H9 (cell line): ENCODE data around the gene HMGN4. TPM values are rescaled to one million over a fixed set of nuclear protein-coding genes. Genes with fewer than 3 reads are reported as not detected.

ENCODE experiments used
- DNase-seq: peaks from one replicate; pipeline ENCODE4 v3.0.0-alpha.2; 2017
- H2AFZ ChIP-seq: one replicate; pipeline ENCODE4 v1.6.1; 2013; ENCODE audit warnings: mild to moderate bottlenecking, low read length, control low read depth, moderate library complexity
- H2AK5ac ChIP-seq: 2 replicates; pipeline ENCODE4 v1.6.1; 2013; ENCODE audit warnings: low read length, control low read depth, mixed read lengths; ENCODE audit not compliant: insufficient read length
- H2BK120ac ChIP-seq: one replicate; pipeline ENCODE4 v1.6.1; 2013; ENCODE audit warnings: low read depth, mild to moderate bottlenecking, low read length, control low read depth, inconsistent platforms; ENCODE audit not compliant: poor library complexity, severe bottlenecking
- H2BK12ac ChIP-seq: 2 replicates; pipeline ENCODE4 v1.6.1; 2013; ENCODE audit warnings: low read length, control low read depth, mixed read lengths, low read depth; ENCODE audit not compliant: insufficient read length
- H2BK15ac ChIP-seq: 2 replicates; pipeline ENCODE4 v1.6.1; 2013; ENCODE audit warnings: low read depth, low read length, control low read depth
- H2BK20ac ChIP-seq: one replicate; pipeline ENCODE4 v1.6.1; 2013; ENCODE audit warnings: low read depth, mild to moderate bottlenecking, low read length, control low read depth, inconsistent platforms; ENCODE audit not compliant: poor library complexity, severe bottlenecking
- H2BK5ac ChIP-seq: 2 replicates; pipeline ENCODE4 v1.6.1; 2013; ENCODE audit warnings: low read length, control low read depth, mixed read lengths; ENCODE audit not compliant: insufficient read length
- H3K14ac ChIP-seq: 2 replicates; pipeline ENCODE4 v1.6.1; 2013; ENCODE audit warnings: low read length, control low read depth; ENCODE audit not compliant: insufficient read depth
- H3K18ac ChIP-seq: 2 replicates; pipeline ENCODE4 v1.6.1; 2013; ENCODE audit warnings: low read depth, mild to moderate bottlenecking, mixed read lengths, low read length, control low read depth; ENCODE audit not compliant: insufficient read length
- H3K23ac ChIP-seq: 2 replicates; pipeline ENCODE4 v1.6.1; 2013; ENCODE audit warnings: low read length, control low read depth, mixed read lengths, low read depth; ENCODE audit not compliant: insufficient read length
- H3K23me2 ChIP-seq: 2 replicates; pipeline ENCODE4 v1.6.1; 2013; ENCODE audit warnings: low read depth, mild to moderate bottlenecking, mixed read lengths, low read length, control low read depth; ENCODE audit not compliant: insufficient read length, poor library complexity, severe bottlenecking
- H3K27ac ChIP-seq: 2 replicates; pipeline ENCODE4 v1.5.1; 2013; ENCODE audit warnings: low read length, control low read depth, mixed read lengths, low read depth; ENCODE audit not compliant: insufficient read length
- H3K27me3 ChIP-seq: 2 replicates; pipeline ENCODE4 v1.6.1; 2013; ENCODE audit warnings: low read length, control low read depth, inconsistent platforms; ENCODE audit not compliant: insufficient read depth
- H3K4ac ChIP-seq: 2 replicates; pipeline ENCODE4 v1.6.1; 2013; ENCODE audit warnings: low read depth, mild to moderate bottlenecking, control low read depth, inconsistent platforms, low read length, moderate library complexity
- H3K4me1 ChIP-seq: 2 replicates; pipeline ENCODE4 v1.6.1; 2013; ENCODE audit warnings: low read length, control low read depth, inconsistent platforms; ENCODE audit not compliant: insufficient read depth
- H3K4me2 ChIP-seq: 2 replicates; pipeline ENCODE4 v1.6.1; 2013; ENCODE audit warnings: low read length, control low read depth, mixed read lengths; ENCODE audit not compliant: insufficient read length, insufficient read depth
- H3K56ac ChIP-seq: 2 replicates; pipeline ENCODE4 v1.6.1; 2013; ENCODE audit warnings: low read depth, mild to moderate bottlenecking, mixed read lengths, low read length, control low read depth; ENCODE audit not compliant: insufficient read length
- H3K79me1 ChIP-seq: 2 replicates; pipeline ENCODE4 v1.6.1; 2013; ENCODE audit warnings: low read depth, mild to moderate bottlenecking, moderate library complexity, low read length, control low read depth, inconsistent platforms; ENCODE audit not compliant: insufficient read depth, poor library complexity, severe bottlenecking
- H3K79me2 ChIP-seq: 2 replicates; pipeline ENCODE4 v1.6.1; 2013; ENCODE audit warnings: low read length, control low read depth, inconsistent platforms; ENCODE audit not compliant: insufficient read depth
- H3K9ac ChIP-seq: 2 replicates; pipeline ENCODE4 v1.6.1; 2013; ENCODE audit warnings: low read length, control low read depth, mixed read lengths; ENCODE audit not compliant: insufficient read length; ENCODE audit errors: extremely low read depth
- H3K9me3 ChIP-seq: one replicate; pipeline ENCODE4 v1.6.1; 2013; ENCODE audit warnings: low read depth, low read length, inconsistent platforms; ENCODE audit not compliant: control insufficient read depth
- H3T11ph ChIP-seq: one replicate; pipeline ENCODE4 v1.6.1; 2013; ENCODE audit warnings: mild to moderate bottlenecking, low read length, control low read depth, inconsistent platforms
- H4K20me1 ChIP-seq: one replicate; pipeline ENCODE4 v1.6.1; 2013; ENCODE audit not compliant: control insufficient read depth, insufficient read length, insufficient read depth
- H4K5ac ChIP-seq: 2 replicates; pipeline ENCODE4 v1.6.1; 2013; ENCODE audit warnings: low read depth, mild to moderate bottlenecking, mixed read lengths, low read length, control low read depth; ENCODE audit not compliant: insufficient read length
- H4K8ac ChIP-seq: replicated peaks from 2 replicates; pipeline ENCODE4 v1.6.1; 2013; ENCODE audit warnings: low read length, control low read depth, mixed read lengths, low read depth; ENCODE audit not compliant: insufficient read length
- H4K91ac ChIP-seq: 2 replicates; pipeline ENCODE4 v1.6.1; 2013; ENCODE audit warnings: low read depth, mild to moderate bottlenecking, moderate library complexity, mixed read lengths, low read length, control low read depth; ENCODE audit not compliant: insufficient read length
- H3K27ac Mint-ChIP-seq, 3 experiments: 2 replicates in 2 of 3; 3 replicates in 1 of 3; pipeline ENCODE4 v1.8.0; 2020 to 2021; ENCODE audit warnings: mixed read lengths in 3 of 3, mild to moderate bottlenecking in 1 of 3, moderate library complexity in 1 of 3
- H3K27me3 Mint-ChIP-seq: 2 replicates; pipeline ENCODE4 v1.8.0; 2021; ENCODE audit warnings: low read depth, mild to moderate bottlenecking, moderate library complexity, mixed read lengths
- H3K36me3 Mint-ChIP-seq, 3 experiments: 2 replicates in 2 of 3; 3 replicates in 1 of 3; pipeline ENCODE4 v1.8.0; 2020 to 2021; ENCODE audit warnings: low read depth in 3 of 3, mixed read lengths in 3 of 3; ENCODE audit not compliant: insufficient read depth in 1 of 3
- H3K4me1 Mint-ChIP-seq, 2 experiments: 2 replicates each; pipeline ENCODE4 v1.8.0; 2020; ENCODE audit warnings: mixed read lengths in 2 of 2
- H3K4me3 Mint-ChIP-seq, 2 experiments: 2 replicates in 1 of 2; 3 replicates in 1 of 2; pipeline ENCODE4 v1.8.0; 2020 to 2021; ENCODE audit warnings: mild to moderate bottlenecking in 2 of 2, mixed read lengths in 2 of 2, moderate library complexity in 1 of 2
- H3K9me3 Mint-ChIP-seq, 2 experiments: 2 replicates in 1 of 2; 3 replicates in 1 of 2; pipeline ENCODE4 v1.8.0; 2020; ENCODE audit warnings: mild to moderate bottlenecking in 2 of 2, mixed read lengths in 2 of 2, moderate library complexity in 1 of 2
- WGBS: extraction: QIAGEN DNeasy Blood & Tissue Kit; methylation state at CpG from one replicate; pipeline ENCODE4 v1.1.7; 2013; ENCODE audit warnings: missing lambda C conversion rate, low lambda C conversion rate, mixed read lengths; ENCODE audit not compliant: insufficient read length; ENCODE audit errors: extremely low coverage; 5-methylcytosine and 5-hydroxymethylcytosine counted together
- total RNA-seq: library from RNA; stranded (reverse); gene quantifications from 2 replicates; pipeline ENCODE4 v1.2.1, GENCODE V29; 2021
- TF ChIP-seq, protein P1 (sequence below): fragments of 200-600 bp; sonication (generic); conservative IDR thresholded peaks from 3 replicates; pipeline ENCODE4 v1.8.0; 2021; ENCODE audit warnings: antibody characterized with exemption, mild to moderate bottlenecking

The HMGN4 gene
- total RNA-seq, 1 experiment from 2014 or later: 50.4 TPM

DNA sequence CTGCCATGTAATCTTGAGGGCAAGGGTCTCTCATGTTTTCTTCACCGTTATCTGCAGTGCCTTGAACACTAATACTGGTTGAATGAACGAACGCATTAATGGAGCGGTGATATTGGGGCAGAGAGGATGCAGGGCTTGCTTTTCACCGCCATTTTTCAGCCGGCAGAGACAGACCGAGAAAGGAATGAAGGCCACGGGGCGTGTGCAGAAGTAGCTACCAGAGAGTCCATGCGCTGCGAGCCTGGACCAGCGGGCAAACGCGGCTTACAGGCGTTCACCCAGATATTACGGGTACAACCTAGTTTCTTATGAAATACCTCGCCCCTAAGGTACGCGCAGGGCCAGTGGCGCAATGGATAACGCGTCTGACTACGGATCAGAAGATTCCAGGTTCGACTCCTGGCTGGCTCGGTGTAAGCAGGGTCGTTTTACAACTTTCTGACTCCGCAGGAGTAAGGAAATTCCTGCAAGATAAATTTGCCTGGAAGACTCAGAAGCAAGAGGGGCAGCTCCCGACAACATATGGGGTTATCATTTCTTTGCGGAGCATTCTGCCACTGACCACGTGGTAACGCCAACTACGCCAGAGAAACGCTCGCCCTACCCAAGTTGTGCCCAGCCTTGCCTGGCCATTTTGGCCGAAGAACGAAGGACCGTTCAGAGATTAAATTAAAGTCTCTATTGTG, 863 bp upstream of the HMGN4 start:
- Histone ChIP-seq H3K9me3 (no peaks in the 10 kb centered on the region), H4K5ac (no peak overlapping the region), H2AFZ (peak overlapping the region; percentile 60), H3K79me2 (no peaks in the 10 kb centered on the region), H2BK12ac (no peak overlapping the region), H2BK20ac (no peak overlapping the region), H3K9ac (peak overlapping the region; percentile 60), H3K79me1 (no peaks in the 10 kb centered on the region), H3K23ac (no peak overlapping the region), H4K8ac (no peak overlapping the region), H3K56ac (no peak overlapping the region), H2BK5ac (no peak overlapping the region), H3K23me2 (peaks cover 6% of the 10 kb centered on the region), H3K4me2 (peak overlapping the region; percentile 85), H3T11ph (no peak overlapping the region), H3K4me1 (no peaks in the 10 kb centered on the region; the same call in 1 of the 2 replicates), H4K20me1 (no peaks in the 10 kb centered on the region), H2BK15ac (no peak overlapping the region), H3K27ac (peak overlapping the region; percentile 63), H3K18ac (peak overlapping the region; percentile 77), H4K91ac (no peak overlapping the region), H2BK120ac (no peak overlapping the region), H3K4ac (no peak overlapping the region), H2AK5ac (no peak overlapping the region), H3K14ac (no peak overlapping the region), H3K27me3 (no peaks in the 10 kb centered on the region)
- Mint-ChIP-seq H3K27me3 (peaks cover 13% of the 10 kb centered on the region), H3K9me3 (peaks cover 2 to 5% of the 10 kb centered on the region in 2 experiments; a peak in 2 of 5 replicates), H3K36me3 (peaks cover 6 to 16% (median 12%) of the 10 kb centered on the region in 3 experiments), H3K4me1 (peaks cover 32 to 37% of the 10 kb centered on the region in 2 experiments), H3K4me3 (peak overlapping the region; percentile 94 to 96), H3K27ac (peak overlapping the region; percentile 91 to 99 (median 98))
- no CpG with 5 or more reads among the region's 37 CpGs for WGBS
- TF ChIP-seq, protein P1, sequence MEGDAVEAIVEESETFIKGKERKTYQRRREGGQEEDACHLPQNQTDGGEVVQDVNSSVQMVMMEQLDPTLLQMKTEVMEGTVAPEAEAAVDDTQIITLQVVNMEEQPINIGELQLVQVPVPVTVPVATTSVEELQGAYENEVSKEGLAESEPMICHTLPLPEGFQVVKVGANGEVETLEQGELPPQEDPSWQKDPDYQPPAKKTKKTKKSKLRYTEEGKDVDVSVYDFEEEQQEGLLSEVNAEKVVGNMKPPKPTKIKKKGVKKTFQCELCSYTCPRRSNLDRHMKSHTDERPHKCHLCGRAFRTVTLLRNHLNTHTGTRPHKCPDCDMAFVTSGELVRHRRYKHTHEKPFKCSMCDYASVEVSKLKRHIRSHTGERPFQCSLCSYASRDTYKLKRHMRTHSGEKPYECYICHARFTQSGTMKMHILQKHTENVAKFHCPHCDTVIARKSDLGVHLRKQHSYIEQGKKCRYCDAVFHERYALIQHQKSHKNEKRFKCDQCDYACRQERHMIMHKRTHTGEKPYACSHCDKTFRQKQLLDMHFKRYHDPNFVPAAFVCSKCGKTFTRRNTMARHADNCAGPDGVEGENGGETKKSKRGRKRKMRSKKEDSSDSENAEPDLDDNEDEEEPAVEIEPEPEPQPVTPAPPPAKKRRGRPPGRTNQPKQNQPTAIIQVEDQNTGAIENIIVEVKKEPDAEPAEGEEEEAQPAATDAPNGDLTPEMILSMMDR: no peak
- DNase-seq: peak; percentile 92
